Muscle layer of colon (tissue), 2 donors: ENCODE data around the gene CDK2AP2.
"Not testable (repeated sequence)": the region's sequence is repeated elsewhere in the genome, so short reads cannot be mapped to it uniquely, and the experiment has no call there.

Experiments
- H3K27ac ChIP-seq: one replicate; pipeline ENCODE4 v1.7.0; 2013; ENCODE audit warnings: low read depth, mild to moderate bottlenecking, low read length, moderate library complexity
- H3K27me3 ChIP-seq, 2 donors: one replicate each; pipeline ENCODE4 v1.7.0; 2013; ENCODE audit warnings: low read length in 2 of 2, mild to moderate bottlenecking in 2 of 2; ENCODE audit not compliant: insufficient read depth in 2 of 2, control insufficient read depth in 1 of 2
- H3K36me3 ChIP-seq: one replicate; pipeline ENCODE4 v1.7.0; 2013; ENCODE audit warnings: mild to moderate bottlenecking, low read length; ENCODE audit not compliant: insufficient read depth
- H3K4me1 ChIP-seq: one replicate; pipeline ENCODE4 v1.7.0; 2013; ENCODE audit warnings: mild to moderate bottlenecking, low read length; ENCODE audit not compliant: insufficient read depth
- H3K4me3 ChIP-seq, 2 donors: one replicate each; pipeline ENCODE4 v1.7.0; 2013; ENCODE audit warnings: low read length in 2 of 2, low read depth in 1 of 2, mild to moderate bottlenecking in 1 of 2, moderate library complexity in 1 of 2
- H3K9ac ChIP-seq: one replicate; pipeline ENCODE4 v1.7.0; 2013; ENCODE audit warnings: low read length
- H3K9me3 ChIP-seq: one replicate; pipeline ENCODE4 v1.7.0; 2013; ENCODE audit warnings: mild to moderate bottlenecking, low read length
- donor health status: abdominal sarcoma.
- donor health status: Adenocarcinoma of cecum.

The CDK2AP2 gene

DNA sequence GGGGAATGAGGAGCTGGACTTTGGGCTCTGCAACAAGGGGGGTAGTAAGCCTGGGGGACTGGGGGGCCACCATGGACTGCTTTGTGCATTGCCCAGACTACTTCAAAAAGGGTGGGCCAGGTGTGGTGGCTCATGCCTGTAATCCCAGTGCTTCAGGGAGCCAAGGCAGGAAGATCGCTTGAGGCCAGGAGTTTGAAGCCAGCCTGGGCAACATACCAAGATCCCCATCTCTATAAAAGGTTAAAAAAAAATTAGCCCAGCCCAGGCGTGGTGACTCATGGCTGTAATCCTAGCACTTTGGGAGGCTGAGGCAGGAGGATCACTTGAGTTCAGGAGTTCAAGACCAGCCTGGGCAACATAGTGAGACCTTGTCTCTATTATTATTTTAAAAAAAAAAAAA is 42.4 kb downstream of the CDK2AP2 start:
- H3K9ac ChIP-seq, H3K36me3 ChIP-seq, H3K9me3 ChIP-seq, H3K27me3 ChIP-seq: not testable (repeated sequence)
- H3K4me1 ChIP-seq, result peaks cover 33% of the 10 kb centered on the region
- H3K4me3 ChIP-seq, result peak overlapping the region in 1 of 2 donors; percentile 74
- H3K27ac ChIP-seq, result peak overlapping the region; percentile 84

DNA sequence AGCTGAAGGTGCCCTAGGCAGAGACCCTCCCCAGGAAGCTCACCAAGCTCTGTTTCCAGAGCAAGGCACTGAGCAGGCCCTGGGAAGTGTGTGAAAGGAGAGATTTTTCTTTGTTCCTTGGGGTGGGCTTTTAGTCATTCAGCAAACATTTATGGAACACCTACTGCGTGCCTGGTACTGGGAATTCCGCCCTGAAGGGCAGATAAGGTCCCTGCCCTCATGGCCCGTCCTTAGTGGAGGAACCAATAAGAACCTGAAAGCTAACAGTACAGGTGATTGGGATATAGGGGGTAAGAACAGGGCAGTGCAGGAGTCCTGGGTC is 42.8 kb downstream of the CDK2AP2 start:
- H3K36me3 ChIP-seq, result no peaks in the 10 kb centered on the region
- no peaks in the 10 kb centered on the region for H3K9me3 ChIP-seq
- peak overlapping the region; percentile 80 for H3K9ac ChIP-seq
- H3K4me1 ChIP-seq, result peaks cover 33% of the 10 kb centered on the region
- peak overlapping the region; percentile 38 to 74 for H3K4me3 ChIP-seq
- H3K27ac ChIP-seq, result peak overlapping the region; percentile 84
- H3K27me3 ChIP-seq, result no peaks in the 10 kb centered on the region

DNA sequence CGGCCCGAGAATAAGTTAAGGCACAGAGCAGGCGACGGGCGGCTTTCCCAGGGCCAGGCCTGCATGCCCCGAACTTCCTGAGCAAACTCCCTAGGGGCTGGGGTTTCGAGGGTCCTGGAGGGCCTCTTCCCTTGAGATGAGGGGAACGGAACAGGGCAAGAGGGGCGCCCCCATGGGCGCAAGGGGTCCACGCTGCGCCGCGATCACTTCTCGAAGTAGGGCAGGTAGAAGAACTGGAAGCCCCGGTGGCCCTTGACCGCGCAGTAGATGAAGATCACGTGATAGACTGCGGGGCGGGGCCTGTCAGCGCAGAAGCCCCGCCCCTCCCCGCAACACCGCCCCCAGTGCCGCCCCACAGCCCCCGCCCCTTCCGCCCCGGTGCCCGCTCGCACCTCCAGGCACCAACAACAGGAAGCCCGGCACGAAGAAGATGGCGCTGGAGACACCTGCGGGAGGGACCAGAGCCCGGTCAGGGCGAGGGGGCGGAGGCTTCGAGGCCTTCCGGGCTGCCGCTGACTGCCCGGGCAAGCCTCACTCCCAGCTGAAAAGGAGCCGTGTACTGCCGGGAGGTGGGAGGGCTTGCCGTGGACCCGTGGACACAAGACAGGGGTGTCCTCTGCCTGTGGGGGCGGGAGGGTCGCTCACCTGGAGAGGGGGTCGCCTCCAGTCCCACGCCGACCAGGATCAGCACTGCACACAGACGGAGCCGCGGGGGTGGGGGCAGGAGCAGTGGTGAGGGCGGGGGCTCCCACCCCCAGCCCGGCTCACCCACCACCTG is 43.4 kb downstream of the CDK2AP2 start:
- peak overlapping the region; percentile 80 for H3K9ac ChIP-seq
- H3K4me1 ChIP-seq, result peaks cover 33% of the 10 kb centered on the region
- no peaks in the 10 kb centered on the region for H3K36me3 ChIP-seq
- H3K4me3 ChIP-seq, result peak overlapping the region; percentile 38 to 74
- no peaks in the 10 kb centered on the region for H3K9me3 ChIP-seq
- no peaks in the 10 kb centered on the region for H3K27me3 ChIP-seq
- peak overlapping the region; percentile 84 for H3K27ac ChIP-seq

DNA sequence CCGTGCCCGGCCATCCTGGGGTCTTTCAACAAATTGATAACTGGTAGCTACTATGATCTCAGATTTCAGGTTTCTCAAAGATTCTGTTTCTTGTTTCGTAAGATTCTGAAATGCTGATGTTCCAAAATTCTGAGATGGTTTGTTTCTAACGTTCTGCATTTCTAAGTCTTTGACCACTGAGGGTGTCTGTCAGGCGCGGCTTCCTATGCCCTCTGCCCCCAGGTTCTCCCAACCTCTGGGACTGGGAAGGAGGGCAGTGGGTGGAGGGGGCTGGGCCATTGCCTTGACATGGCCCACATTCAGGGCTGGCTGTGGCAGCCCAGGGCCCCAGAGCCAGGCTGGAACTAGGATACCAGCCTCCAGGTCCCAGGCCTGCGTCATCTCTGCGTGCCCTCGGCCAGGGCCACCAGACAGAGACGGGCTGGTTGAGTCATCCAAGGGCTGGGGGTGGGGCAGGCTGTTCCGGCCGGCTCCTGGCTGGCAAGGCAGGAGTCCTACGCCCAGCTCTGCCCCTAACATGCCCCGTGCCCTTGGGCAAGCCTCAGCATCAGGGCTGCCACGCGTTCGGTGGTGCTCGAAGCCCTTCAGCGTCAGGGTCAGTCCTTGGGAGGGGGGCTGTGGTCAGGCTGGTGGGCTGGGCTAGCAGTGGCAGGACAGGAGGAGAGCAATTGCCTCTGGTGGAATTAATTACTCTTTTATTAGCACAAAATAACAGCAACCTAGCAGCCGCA is 44.1 kb downstream of the CDK2AP2 start:
- peak overlapping the region; percentile 34 to 74 for H3K4me3 ChIP-seq
- H3K9ac ChIP-seq, result peak overlapping the region; percentile 76
- H3K4me1 ChIP-seq, result peaks cover 33% of the 10 kb centered on the region

DNA sequence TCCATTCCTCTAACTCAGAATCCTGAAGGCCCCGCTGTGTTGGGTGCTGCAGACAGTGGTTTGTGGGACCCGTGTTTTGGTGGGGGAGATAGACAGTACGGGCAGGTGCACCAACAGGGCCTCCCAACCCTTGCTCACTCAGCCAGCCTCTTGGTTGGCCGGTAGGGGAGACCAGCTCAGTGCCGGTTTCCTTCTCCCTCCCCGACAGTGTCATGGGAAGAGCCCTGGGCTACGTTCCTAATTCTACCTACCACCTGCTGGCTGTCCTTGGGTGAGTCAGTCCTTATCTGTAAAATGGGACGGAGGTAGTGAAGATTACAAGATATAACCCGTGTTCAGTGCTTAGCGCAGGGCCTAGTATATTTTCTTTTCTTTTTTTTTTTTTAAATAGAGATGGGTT is 44.8 kb downstream of the CDK2AP2 start:
- Histone ChIP-seq H3K4me3 (no peak overlapping the region), H3K4me1 (peaks cover 31% of the 10 kb centered on the region), H3K9me3 (no peaks in the 10 kb centered on the region), H3K36me3 (no peaks in the 10 kb centered on the region), H3K27me3 (no peaks in the 10 kb centered on the region), H3K27ac (no peak overlapping the region), H3K9ac (no peak overlapping the region)

More for the DNA sequence above, 44.1 kb downstream of the CDK2AP2 start:
- no peaks in the 10 kb centered on the region for H3K27me3 ChIP-seq
- no peaks in the 10 kb centered on the region for H3K9me3 ChIP-seq
- no peaks in the 10 kb centered on the region for H3K36me3 ChIP-seq
- peak overlapping the region; percentile 84 for H3K27ac ChIP-seq

DNA sequence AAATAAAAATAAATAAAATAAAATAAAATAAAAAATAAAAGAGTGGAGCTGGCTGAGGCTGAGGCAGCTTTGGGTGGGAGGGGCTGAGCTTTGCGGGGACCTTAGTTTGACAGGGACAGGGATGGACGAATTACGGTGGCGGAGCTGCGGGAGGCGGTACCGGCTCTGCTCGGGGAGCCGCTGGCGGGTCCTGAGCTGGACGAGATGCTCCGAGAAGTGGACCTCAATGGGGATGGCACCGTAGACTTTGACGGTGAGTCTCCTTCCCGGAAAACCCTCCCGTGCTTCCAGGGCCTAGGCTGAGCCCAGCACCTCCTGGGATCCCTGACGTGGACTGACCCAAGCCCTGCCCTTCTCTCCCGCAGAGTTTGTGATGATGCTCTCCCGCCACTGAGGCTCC is 49.7 kb downstream of the CDK2AP2 start:
- Histone ChIP-seq H3K36me3 (no peaks in the 10 kb centered on the region), H3K4me3 (no peak overlapping the region), H3K27me3 (no peaks in the 10 kb centered on the region), H3K9me3 (no peaks in the 10 kb centered on the region), H3K4me1 (no peaks in the 10 kb centered on the region), H3K27ac (no peak overlapping the region), H3K9ac (no peak overlapping the region)

DNA sequence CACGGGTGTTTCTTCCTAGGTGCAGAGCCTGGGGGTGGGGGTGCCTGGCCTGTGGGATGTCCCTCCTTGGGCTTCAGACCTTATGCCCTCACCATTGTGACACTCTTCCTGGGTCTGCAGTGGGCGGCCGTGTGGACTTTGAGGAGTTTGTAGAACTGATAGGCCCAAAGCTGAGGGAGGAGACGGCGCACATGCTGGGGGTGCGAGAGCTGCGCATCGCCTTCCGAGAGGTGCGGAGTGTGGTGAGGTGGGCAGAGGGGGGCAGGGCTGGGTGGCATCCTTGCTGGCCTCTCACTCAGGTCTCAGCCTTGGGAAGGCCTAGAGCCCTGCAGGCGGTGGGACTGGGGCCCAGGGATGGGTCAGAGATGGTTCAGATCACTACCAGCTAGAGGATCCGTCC is 50.5 kb downstream of the CDK2AP2 start:
- no peaks in the 10 kb centered on the region for H3K36me3 ChIP-seq
- H3K4me1 ChIP-seq, result no peaks in the 10 kb centered on the region
- H3K27ac ChIP-seq, result no peak overlapping the region
- H3K4me3 ChIP-seq, result no peak overlapping the region
- no peak overlapping the region for H3K9ac ChIP-seq
- no peaks in the 10 kb centered on the region for H3K27me3 ChIP-seq
- no peaks in the 10 kb centered on the region for H3K9me3 ChIP-seq
